ENCODE results near the gene AIPL1.

Gene AIPL1

DNA sequence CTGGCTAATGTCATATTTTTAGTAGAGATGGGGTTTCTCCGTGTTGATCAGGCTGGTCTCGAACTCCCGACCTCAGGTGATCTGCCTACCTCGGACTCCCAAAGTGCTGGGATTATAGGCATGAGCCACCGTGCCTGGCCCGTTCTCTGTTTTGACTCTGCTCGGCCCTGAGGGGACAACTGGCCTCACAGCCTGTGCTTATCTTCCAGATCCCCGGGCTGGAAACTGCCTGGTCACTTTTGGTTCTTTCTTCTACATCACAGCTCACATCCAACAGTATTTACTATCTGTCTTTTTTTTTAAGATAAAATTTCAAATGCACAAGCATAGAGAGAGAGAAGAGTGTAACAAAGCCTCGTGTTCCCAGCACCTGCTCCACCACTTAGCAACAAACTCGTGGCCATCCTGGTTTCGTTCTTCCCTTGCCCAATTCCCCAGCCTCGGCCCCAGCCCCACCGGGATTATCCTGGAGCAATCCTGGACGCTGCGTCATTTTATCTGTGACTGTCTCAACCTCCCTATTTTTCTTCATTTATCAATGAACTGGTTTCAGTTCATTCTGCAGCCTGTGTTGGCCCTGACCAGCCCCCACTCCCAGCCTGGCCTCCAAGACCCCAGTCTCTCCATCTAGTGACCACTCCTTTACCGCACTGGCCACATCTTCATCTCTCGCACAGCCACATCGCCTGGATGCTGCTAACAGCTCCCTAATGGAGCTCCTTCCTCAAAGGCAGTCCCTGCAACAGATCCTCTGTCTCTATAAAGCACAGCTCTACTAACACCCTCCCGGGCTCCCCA lies 30.5 kb upstream of the AIPL1 start:
- no peak for DNase-seq

DNA sequence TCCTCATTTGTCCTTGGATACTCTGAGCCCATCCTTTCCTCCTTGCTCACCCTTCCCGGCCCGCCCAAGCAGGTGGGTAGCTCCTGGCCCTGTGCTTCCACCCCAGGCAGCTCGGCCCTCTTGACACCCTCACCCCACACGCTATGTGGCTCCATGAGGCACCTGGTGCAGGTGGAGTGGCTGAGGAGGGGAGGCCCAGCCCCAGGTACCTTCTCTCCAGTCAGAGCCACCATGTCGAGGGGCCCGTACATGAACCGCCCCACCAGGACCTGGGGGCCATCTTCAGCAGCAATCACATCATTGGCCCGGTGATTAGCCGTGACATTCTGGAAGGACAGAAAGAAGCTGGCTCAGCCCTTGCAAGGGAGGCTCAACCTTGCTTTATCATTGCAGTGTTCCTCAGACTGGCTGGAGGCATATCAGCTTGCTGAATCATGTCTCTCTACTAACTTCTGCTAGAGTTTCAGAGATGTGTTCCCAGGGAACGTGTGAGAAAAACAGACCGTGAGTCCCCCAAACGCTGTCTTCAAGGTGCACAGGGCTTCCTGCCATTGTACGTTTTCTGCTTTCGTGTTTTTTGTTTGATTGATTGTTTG lies 29.6 kb upstream of the AIPL1 start:
- no peak for DNase-seq

DNA sequence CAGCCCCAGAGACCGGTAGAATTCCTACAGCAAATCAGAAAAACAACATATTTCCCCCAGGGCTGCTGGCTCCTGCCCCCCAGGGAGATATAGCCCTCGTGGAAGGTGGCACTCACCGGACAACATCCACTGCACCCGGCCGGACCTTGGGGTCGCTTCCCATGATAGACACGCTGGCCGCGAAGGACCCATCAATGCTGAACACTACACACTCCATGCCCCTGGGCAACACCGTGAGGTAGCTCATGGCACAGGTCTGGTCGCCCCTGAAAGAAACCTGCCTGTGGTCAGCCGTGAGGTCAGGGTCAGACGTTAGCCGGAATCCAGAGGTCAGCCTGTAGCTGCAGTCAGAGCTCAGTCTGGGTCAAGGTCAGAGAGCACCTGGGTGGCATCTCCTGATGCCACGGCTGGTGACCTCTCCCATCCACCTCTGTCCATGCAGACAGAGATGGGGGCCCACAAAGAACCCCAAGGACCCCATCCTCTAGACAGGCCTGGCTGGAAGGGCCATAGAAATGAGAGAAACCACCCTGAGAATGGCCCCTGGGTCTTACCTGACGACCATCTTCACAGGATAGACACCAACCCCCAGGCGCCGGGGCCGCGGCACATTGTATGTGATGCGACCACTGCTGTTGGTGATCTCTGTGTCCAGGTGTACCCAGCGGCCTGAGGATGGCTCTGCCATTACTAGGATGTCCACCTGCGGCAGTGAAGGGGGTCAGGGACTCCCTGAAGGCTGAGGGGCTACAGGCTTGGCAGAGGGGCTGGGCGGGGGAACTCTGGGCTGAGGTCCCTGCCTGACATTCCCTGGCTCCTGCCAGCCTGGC lies 28.9 kb upstream of the AIPL1 start:
- DNase-seq, result no peak

DNA sequence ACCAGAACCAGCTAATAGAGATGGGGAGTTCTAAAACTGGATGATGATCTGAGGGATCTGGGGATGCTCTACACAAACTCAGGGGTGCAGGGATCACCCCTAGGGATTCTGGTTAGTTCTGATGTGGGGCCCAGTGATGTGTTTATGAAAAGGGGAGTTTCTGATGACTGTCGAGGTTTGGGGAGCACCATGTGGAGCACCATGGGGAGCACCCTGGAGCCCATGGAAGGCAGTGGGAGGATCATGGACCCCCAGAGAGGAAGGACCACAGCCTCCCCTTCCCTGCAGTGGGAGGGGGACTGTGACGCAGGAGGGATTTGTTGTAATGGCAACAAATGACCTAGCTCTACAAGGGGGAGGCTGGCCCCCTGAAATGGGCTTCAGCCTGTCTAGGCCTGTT lies 27.8 kb upstream of the AIPL1 start:
- no peak for DNase-seq

DNA sequence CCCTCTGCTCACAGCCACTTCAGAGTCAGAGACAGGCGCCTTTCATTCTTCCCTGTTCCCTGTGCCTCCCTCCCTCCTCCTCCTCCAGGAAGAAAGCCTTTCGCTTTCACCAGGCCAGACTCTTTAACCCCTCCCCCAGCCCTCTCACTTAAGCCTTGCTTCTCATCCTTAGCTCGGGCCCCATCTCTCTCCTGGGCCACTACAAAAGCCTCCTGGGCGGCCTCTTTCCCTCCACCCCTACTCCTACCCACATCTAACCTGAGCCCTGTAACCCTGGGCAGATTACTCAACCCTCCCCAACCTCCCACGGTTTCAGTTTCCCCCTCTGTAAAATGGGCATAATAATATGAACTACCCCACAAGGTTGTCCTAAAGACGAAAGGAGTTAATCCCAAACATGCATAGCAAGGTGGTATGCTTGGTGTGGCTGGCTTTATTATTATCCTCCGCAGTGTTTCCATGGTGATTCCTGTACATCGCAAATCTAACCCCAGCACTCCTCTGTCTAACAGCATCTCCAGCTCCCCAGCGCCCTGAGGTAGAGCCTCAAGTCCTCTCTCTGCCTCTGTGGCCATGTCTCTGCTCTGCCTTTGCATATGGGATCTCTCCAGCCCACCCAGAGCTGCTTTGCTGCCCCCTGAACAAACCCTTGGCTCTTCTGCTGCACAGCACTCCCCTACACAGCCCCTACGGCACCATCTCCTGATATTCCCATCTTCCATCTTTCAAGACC lies 27.0 kb upstream of the AIPL1 start:
- DNase-seq, result no peak

DNA sequence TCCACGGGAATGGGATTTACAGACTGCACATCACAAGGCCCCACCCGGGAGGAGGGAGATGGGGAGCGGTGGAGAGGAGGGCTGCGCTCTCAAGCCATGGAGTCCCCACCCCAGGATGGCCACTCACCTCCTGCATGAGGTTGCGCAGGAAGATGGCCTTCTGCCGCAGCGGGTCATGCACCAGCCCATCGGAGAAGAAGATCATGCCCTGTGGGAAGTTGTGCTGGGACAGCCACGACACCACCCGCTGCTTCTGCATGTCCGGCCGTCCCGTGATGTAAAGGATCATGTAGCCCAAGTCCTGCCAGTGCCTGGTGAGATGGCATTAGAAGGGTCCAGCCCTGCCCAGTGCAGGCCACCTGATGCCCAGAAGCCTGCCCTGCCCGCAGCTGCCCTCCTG lies 26.3 kb upstream of the AIPL1 start:
- no peak for DNase-seq

DNA sequence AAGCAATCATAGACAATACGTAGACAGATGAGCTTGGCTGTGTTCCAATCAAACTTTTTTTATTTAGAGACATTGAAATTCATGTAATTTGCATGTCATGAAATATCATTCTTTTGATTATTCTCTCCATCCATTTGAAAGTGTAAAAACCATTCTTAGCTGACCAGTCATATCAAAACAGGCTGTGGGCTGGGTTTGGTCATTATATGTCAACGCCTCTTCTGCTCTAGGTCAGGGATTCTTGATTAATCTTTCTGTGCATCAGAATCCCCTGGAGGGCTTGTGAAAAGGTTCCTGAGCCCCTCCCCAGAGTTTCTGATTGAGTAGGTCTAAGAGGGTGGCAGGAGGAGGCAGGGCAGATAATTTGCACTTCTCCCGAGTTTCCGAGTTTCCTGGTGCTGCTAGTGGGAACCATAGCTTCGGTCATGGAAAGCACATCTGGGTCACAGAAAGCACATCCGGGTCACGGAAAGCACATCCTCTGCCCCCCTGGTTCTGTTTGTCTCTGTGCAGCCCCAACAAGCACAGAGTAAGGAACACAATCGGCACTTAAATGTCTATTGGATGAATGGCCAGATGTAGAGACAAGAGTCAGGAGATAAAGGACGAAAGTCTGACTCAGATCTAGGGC lies 25.7 kb upstream of the AIPL1 start:
- DNase-seq, result no peak

DNA sequence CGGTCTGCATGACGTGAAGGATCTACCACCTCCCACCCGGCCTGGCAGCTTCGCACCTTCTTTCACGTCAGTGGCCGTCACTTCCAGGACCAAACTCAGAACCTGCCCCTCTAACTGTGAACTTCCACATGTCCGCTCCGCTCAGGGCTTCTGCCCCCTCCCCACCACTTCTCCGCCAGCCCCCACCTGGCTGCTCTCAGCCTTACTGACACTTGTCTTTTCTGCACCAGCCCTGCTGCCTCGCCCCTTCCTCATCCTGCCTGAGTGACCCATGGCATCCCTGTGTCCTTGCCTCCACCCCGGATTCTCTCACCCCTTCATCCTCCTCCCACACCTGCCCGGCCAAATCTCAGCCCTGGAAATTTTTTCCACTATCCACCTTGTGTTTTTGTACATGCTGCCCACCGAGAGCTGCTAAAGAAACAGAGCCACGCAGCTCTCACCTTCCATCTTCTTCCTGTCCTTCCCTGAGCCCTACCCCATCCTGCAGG lies 23.6 kb upstream of the AIPL1 start:
- DNase-seq, result no peak

DNA sequence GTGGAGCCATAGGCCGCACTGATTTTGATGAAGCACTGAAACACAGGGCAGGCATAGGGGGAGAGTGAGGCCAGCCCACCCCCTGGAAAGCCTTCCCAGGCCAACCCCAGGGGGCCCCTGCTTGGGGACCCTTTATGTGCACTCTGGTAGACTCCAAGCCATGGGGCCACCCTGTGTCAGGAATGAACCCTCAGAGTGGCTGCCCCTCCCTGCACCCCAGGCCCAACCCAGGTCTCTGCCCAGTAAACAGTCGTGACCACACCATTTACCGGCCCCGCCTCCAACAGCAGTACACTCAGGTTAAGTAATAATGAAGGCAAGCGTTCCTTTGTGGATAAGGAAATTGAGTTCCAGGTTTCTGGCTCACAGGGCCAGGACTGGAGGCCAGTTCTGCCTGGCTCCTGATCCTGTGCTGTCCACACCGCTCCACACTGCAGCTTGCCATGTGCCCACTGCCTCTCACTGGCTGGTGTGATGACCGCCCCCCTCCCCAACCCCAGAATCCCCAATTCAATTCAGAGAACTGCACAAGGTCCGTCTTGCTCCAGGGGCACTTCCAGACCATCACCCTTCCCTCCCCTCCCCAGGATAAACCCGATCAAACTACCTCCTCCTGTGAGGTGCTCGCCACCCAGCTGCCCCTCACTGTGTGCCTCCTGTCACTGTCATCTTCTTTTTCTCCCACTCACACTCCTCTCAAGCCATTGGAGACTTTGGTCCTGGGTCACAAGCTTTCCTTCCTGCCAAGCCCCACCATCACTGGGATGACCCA lies 23.0 kb upstream of the AIPL1 start:
- no peak for DNase-seq

DNA sequence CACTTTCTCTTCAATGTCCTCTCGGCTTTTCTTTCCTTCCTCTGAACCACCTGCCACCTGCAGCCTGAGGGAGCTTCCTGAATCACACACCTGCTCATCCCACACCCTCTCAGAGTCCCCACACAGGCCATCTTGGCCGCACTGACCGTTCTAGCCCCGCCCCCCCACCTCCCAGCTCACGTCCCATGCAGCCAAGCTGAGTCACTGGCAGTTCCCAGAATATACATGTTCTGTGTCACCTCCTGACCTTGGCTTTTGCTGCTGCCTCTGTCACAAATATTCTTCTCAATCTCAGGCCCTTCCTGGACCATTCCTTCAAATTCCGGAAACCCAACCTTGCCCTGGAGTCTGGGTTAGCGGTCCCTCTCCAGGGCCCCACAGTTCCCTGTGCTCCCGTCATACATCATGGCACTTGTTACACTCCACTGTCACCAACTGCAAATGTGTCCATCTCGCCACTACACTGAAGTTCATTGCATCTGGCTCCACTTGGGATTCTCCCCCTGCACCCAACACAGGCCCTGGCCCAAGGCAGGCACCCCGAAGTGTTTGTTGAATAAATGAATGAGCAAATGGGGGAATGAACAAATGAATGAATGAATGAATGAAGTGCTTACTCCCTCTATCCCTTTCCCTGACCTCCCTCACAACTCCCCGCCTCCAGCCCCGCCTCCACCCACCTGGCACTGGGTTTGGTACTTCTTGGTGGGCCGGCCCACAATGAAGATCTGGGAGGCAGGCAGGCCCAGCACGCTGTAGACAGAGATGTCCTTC lies 22.2 kb upstream of the AIPL1 start:
- no peak for DNase-seq

DNA sequence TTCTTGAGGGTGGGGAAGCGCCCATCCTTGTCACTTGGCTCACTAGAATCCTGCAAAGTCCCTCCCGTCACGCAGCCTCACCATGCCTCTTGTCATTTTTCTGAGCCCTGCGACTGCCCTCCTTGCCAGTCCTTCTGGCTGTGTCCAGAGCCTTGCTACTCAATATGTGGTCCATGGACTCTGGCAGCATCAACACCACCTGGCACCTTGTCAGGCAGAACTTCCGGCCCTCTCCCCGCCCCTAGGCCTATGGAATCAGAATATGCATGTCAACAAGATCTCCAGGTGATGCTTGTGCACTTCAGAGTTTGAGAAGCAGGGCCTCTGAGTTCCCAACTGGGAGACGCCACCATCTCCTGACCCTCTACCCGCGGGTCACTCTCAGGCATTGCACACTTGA lies 21.4 kb upstream of the AIPL1 start:
- DNase-seq, result no peak

DNA sequence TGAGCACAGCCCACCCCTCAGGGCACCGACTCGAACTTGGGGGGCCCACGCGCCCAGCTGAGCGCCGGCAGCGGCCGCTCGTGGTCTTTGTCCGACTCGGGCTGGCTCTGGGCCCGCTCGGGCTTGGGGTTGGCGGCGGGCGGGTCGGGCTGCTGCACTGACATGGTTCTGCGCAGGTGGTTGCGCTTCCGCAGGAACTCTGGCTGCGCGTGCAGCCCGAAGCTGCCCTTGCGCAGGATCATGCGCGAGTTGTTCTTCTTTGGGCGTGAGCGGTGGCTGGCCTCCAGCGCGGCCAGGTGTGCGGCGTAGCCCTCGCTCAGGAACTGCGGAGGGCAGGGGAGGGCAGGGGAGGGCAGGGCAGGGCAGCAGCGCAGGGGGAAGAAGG lies 20.4 kb upstream of the AIPL1 start:
- DNase-seq, result no peak

DNA sequence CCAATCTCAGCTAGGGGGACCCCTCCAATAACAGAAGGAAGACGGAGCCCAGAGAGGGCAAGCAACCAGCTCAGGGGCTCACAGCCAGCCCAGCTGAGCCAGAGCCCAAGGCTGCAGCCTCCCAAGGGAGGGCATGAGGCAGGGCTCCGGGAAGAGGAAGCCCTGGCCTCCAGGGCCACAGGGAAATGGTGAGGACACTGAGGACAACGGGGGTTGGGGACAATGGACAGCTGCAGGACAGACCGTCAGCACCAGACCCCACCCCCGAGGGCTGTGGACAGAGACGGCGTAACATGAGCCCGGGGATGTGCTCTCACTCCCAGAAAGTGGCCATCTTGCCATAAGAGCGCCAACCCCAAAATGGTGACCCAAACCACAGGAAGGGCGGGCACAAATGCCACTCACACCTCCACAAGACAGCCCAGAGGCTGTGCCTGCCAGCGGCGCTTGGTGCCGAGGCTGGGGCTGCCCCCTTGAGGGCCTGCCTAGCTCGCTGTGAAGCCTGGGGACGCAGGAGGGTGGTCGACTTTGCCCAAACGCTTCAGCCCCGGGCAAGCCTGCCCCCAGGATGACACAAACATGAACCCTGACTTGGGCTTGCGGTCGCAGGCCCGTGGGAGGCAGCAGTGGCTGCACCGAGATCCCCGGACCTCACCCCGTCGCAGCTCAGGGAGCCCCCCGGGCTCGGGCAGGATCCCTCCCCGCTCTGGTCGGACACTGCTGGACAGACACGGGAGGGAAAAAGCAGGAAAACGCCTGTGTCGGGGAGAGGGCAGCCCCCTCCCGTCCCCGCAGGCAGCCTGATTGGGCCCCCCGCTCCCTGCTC lies 19.8 kb upstream of the AIPL1 start:
- no peak for DNase-seq

DNA sequence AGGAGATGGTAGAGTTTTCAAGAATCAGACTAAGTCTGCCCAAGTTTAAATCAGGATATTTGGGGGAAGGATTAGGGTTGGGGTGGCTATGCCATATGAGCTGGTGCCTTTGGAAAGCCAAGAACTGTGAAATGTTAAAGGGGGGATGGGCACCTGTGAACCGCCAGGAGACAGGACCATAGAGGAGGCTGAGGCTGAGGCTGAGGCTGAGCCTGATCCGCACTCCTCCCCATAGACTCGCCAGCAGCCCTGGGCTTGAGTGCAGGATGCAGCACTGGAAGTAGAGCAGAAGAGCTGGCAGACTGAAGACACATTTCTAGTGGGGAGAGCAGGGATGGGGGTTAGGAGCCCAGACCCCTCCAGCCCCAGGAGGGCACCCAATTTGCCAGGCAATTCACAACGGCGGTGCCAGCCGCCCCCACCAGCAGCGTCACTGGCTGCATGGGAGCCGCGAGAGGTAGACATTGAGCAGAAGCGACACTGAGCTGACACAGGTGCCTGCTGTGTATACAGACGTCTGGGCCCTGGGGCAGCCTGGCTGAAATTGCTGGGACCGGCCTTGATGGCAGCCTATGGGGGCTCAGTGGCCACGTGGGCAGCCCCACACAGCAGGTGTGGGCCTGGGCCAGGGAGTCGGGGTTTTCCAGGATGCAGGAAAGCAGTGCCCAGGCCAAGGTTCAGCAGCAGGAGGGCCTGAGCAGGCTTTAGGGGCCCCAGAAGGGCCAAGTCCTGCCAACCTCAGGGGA lies 18.5 kb upstream of the AIPL1 start:
- DNase-seq, result no peak

DNA sequence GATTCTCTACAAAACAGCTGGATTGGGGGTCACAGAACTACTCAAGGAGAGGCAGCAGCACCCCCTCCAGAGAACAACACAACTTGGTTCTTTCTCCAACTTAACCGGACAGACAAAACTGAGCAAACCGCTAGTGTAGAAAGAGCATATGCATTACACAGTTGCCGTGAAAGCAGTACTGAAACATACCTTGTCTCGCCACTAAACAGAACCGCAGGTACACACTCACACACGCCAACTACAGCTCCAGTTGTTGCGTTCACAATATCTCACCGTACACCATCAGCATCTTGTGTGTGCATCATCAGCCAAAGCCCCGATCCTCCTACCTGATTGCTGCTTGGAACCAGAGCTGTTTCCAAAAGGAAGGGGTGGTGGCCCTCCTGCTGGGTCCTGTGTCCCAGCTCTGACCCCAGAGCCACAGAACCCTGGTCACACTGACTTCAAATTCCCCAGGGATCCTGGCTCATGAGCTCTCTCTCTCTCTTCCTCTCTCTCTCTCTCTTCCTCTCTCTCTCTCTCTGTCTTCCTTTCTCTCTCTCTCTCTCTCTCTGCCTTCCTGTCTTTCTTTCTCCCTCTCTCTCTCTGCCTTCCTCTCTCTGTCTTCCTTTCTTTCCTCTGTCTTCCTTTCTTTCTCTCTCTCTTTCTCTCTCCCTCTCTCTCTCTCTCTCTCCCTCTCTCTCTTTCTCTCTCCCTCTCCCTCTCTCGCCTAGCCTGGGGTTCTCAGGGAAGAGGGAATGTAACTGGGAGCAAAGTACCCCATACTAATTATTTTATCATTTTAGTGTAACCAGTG lies 17.7 kb upstream of the AIPL1 start:
- no peak for DNase-seq

DNA sequence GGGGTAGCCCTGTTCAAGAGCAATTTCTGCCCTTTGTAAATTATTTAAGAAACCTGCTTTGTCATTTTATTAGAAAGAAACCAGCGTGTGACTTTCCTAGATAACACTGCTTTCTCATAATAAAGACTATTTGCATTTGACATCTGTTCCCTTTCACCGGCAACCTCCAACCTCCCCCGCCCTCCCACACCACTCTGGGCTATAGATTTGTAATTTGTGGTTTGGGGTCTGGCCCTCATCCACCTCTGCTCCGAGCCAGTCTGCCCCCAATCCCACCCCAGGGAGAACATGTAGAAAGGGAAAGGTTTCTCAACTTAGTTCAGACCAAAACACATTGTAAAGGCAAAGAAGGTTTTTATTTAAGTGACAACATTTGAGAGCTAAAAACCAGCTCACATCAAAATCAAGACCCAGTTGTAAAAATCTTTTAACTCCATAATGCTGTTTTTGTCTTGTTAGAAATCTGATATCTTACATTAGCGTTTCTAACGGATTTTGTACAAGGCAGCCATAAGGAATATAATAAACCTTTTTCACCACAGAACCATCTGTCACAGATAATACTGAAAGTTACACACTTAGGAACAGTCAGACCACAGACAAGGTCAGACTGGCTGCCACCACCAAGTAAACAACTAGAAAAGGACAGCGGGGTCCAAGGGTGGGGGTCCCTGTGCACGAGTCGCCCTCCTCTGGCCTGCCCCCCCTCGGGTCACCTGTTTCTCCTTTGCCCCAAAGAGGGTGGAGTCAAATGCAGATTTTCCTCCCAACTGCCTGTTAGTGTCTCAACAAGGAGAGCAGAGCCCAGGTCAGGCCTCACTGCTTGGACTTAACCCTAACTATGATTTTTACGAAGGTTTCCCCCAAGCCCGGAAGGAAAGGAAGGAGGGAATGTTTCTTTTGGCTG lies 16.3 kb upstream of the AIPL1 start:
- DNase-seq, result no peak

DNA sequence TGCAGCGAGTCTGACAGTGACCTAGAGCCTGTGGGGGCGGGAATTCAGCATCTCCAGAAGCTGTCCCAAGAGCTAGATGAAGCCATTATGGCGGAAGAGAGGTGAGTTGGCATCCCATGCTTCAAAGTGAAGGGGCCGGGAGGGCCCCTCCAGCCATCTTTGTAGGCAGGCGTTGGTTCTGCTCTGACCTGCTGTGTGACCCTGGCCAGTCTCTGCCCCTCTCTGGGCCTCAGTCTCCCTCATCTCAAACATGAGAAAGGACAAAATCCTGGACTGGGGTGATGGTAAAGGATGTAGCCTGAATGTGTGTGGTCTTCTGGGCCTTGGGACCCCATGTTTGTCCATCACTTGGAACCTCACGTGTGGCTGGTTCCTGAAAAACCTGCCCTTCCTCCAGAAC lies 14.4 kb upstream of the AIPL1 start:
- no peak for DNase-seq
